Lung (tissue), 12 donors: ENCODE measurements around the gene RAI2. TPM values are rescaled to one million over a fixed set of nuclear protein-coding genes. Genes with fewer than 3 reads are reported as not detected.
A peak's percentile ranks its signal among the peaks of the same experiment; 100 is the strongest.

Experiments
- ATAC-seq: fragments of 200-7000 bp; cut with Tn5 transposase; one replicate; pipeline ENCODE4 v1.9.1; 2020; ENCODE audit warnings: moderate number of reproducible peaks; ENCODE audit not compliant: insufficient read depth, low FRiP score
- DNase-seq, 3 donors: peaks; one replicate each; pipeline ENCODE4 v3.0.0-alpha.2; 2013 to 2017
- H3K27ac ChIP-seq, 2 donors: one replicate each; pipeline ENCODE4 v1.5.1; 2013; ENCODE audit warnings: mild to moderate bottlenecking in 2 of 2, moderate library complexity in 2 of 2, control low read depth in 1 of 2, inconsistent platforms in 1 of 2, low read depth in 1 of 2, low read length in 1 of 2
- H3K27me3 ChIP-seq, 3 donors: one replicate each; pipeline ENCODE4 v1.5.1; 2013; ENCODE audit warnings: low read length in 2 of 3; ENCODE audit not compliant: control insufficient read depth in 3 of 3, insufficient read depth in 3 of 3
- H3K36me3 ChIP-seq, 4 donors: one replicate each; pipeline ENCODE4 v1.5.1; 2013; ENCODE audit warnings: low read length in 4 of 4, mild to moderate bottlenecking in 1 of 4, moderate library complexity in 1 of 4; ENCODE audit not compliant: control insufficient read depth in 4 of 4, insufficient read depth in 4 of 4
- H3K4me1 ChIP-seq, 5 donors: one replicate each; pipeline ENCODE4 v1.5.1; 2013; ENCODE audit warnings: low read length in 5 of 5, mild to moderate bottlenecking in 2 of 5, moderate library complexity in 1 of 5; ENCODE audit not compliant: control insufficient read depth in 5 of 5, insufficient read depth in 5 of 5
- H3K4me3 ChIP-seq: one replicate; pipeline ENCODE4 v1.5.1; 2013; ENCODE audit warnings: mild to moderate bottlenecking, control low read depth, moderate library complexity
- H3K9ac ChIP-seq, 2 donors: one replicate each; pipeline ENCODE4 v1.5.1; 2013; ENCODE audit warnings: low read length in 2 of 2, control low read depth in 1 of 2; ENCODE audit not compliant: insufficient read depth in 1 of 2
- H3K9me3 ChIP-seq, 4 donors: one replicate each; pipeline ENCODE4 v1.5.1; 2013; ENCODE audit warnings: low read length in 3 of 4, mild to moderate bottlenecking in 1 of 4, moderate library complexity in 1 of 4; ENCODE audit not compliant: control insufficient read depth in 4 of 4, insufficient read depth in 3 of 4
- WGBS, 2 donors: extraction: QIAGEN DNeasy Blood & Tissue Kit; methylation state at CpG; one replicate each; pipeline ENCODE4 v1.1.7; 2013; 5-methylcytosine and 5-hydroxymethylcytosine counted together
- polyA plus RNA-seq, 2 donors: library from polyadenylated mRNA; stranded (reverse); fragments of 200-250 nt; gene quantifications; one replicate each; pipeline ENCODE4 v1.2.1, GENCODE V29; 2013
- total RNA-seq, 2 donors: library from RNA; depleted of rRNA in 1 of 2; stranded (reverse); fragments of >200 nt in 1 of 2; gene quantifications; one replicate each; pipeline ENCODE4 v1.2.1, GENCODE V29; 2014 to 2021
- TF ChIP-seq, protein P1 (sequence below): IDR thresholded peaks from 2 replicates; pipeline ENCODE4 v1.5.1; 2012; ENCODE audit warnings: mild to moderate bottlenecking; ENCODE audit errors: control extremely low read depth, extremely low read depth
- donor health status: control.
- donor health status: control.
- donor health status: Bipolar disorder and iron deficiency.
- donor health status: healthy.
- donor health status: DM: yes; HTN: yes; CAD: no.

RAI2 gene
- total and polyA plus RNA-seq, 4 donors: 11.5 to 19.9 (median 13.6) TPM

DNA sequence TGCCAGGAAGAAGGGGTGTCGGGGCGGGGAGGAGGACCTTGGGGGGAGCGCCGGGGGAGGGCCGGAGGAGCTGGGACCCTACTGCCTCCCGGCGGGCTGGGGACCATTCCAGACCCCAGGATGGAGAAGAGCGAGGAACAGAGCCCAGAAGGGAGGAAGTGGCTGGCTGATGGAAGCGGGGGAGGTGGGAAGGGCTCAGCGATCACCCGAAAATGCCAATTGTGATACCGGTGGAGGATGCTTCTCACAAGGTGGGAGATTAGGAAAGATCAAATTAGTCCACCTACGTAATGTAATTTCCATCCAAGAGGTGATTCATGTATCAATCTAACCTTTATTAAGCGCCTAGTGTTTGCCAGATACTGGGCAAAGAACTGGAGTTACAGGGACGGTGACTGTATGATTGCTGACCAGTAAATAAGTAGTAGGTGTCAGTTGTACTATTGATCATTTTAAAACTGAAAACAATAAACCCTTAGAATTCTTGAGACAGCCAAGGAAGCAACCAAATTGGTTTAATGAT, 452 bp upstream of the RAI2 start:
- no peak overlapping the region for H3K9ac ChIP-seq
- H3K4me3 ChIP-seq: peak overlapping the region; percentile 13
- no peak for ATAC-seq
- peaks cover 14 to 71% (median 39%) of the 10 kb centered on the region in 3 donors for H3K27me3 ChIP-seq
- H3K4me1 ChIP-seq: peaks cover 0 to 5% (median 0%) of the 10 kb centered on the region in 5 donors
- no peak for DNase-seq
- H3K36me3 ChIP-seq: no peaks in the 10 kb centered on the region
- H3K9me3 ChIP-seq: peaks cover 0 to 3% (median 0%) of the 10 kb centered on the region in 4 donors
- 14 to 35% methylated on average over 7 to 15 of the region's 15 CpGs for WGBS, 2 donors
- TF ChIP-seq, protein P1, sequence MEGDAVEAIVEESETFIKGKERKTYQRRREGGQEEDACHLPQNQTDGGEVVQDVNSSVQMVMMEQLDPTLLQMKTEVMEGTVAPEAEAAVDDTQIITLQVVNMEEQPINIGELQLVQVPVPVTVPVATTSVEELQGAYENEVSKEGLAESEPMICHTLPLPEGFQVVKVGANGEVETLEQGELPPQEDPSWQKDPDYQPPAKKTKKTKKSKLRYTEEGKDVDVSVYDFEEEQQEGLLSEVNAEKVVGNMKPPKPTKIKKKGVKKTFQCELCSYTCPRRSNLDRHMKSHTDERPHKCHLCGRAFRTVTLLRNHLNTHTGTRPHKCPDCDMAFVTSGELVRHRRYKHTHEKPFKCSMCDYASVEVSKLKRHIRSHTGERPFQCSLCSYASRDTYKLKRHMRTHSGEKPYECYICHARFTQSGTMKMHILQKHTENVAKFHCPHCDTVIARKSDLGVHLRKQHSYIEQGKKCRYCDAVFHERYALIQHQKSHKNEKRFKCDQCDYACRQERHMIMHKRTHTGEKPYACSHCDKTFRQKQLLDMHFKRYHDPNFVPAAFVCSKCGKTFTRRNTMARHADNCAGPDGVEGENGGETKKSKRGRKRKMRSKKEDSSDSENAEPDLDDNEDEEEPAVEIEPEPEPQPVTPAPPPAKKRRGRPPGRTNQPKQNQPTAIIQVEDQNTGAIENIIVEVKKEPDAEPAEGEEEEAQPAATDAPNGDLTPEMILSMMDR: no peak
- no peak overlapping the region for H3K27ac ChIP-seq

DNA sequence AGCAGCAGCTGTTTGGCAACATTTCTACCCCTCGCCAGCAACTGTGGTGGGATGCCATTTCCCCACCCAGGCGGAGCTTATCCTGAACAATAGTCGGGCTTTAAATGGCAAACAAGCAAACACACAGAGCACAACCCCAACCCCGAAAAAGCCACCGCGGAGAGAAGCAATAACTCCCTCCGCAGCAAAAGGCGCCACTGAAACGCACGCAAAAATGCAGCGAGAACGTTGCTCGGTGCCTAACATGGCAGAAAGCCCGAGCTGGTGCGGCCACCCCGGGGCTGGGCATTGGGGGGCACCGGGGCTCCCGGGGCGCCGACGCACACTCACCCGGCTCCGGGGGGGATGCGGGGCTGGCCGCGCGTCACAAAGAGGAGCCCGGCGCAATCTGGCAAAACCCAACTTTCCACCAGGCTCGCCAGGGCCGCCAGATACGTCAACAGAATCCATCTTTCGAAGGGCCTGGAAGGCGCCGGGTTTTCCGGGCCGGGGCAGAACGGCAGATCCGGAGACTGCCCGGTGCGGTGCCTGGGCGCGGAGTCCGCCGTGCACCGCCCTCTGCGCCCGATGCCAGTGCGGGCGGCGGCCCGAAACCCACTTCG, 818 bp downstream of the RAI2 start:
- DNase-seq (peak; percentile 32 to 42 (median 36)), ATAC-seq (no peak)
- Histone ChIP-seq H3K27me3 (peaks cover 14 to 73% (median 43%) of the 10 kb centered on the region in 3 donors), H3K27ac (peak overlapping the region; percentile 26 to 75), H3K36me3 (no peaks in the 10 kb centered on the region), H3K4me3 (peak overlapping the region; percentile 49), H3K9ac (peak overlapping the region in 1 of 2 donors; percentile 76), H3K9me3 (peaks cover 0 to 3% (median 0%) of the 10 kb centered on the region in 4 donors), H3K4me1 (peaks cover 0 to 5% (median 0%) of the 10 kb centered on the region in 5 donors)
- TF ChIP-seq, protein P1: no peak
- 2 to 30% methylated on average over 21 to 53 of the region's 53 CpGs for WGBS, 2 donors

DNA sequence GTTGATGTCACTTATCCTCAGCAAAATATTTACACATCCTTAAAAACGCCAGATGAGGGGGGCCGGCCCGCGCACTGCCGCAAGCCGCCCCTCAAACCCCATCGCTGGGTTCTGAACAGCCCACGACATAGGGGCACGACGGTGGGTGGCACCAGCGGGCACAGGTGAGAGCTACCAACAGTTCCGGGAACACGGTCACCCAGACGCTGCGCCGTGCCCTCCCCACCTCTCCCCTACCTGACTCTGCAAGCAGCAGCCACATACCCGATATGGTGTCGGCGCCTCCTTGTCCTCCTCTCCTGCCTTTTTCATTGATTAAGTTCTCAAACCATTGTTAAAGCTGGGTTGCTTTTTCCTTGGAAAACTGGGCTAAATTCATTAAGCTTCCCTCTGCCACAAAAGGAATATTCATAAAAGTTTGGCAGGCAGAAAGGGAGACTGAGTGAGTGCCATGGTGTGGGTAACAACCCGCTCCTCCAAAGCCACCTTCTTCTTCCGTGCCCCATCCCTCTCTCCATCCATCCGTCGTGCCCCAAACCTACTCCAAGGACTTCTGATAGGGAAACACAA, 1.4 kb downstream of the RAI2 start:
- H3K9me3 ChIP-seq: peaks cover 0 to 3% (median 0%) of the 10 kb centered on the region in 4 donors
- TF ChIP-seq, protein P1: no peak
- H3K36me3 ChIP-seq: no peaks in the 10 kb centered on the region
- H3K27ac ChIP-seq: peak overlapping the region in 1 of 2 donors; percentile 37
- H3K9ac ChIP-seq: peak overlapping the region in 1 of 2 donors; percentile 76
- H3K4me1 ChIP-seq: peaks cover 0 to 7% (median 0%) of the 10 kb centered on the region in 5 donors
- DNase-seq (peak in 2 of 3 donors; percentile 17 to 42), ATAC-seq (no peak)
- H3K27me3 ChIP-seq: peaks cover 14 to 79% (median 43%) of the 10 kb centered on the region in 3 donors
- H3K4me3 ChIP-seq: peak overlapping the region; percentile 49
- WGBS, 2 donors: 1 to 32% methylated on average over 22 to 23 of the region's 23 CpGs
